K562 (cell line): ENCODE measurements around the gene ENTR1. TPM values are rescaled to one million over a fixed set of nuclear protein-coding genes. Genes with fewer than 3 reads are reported as not detected.

ENCODE experiments used
- ATAC-seq: fragments of 200-7000 bp; cut with Tn5 transposase; 3 replicates; pipeline ENCODE4 v1.9.1; 2020; ENCODE audit warnings: moderate library complexity
- BruUV-seq: library from RNA; stranded (reverse); fragments of 400-500 nt; replicated peaks from 2 replicates; lab custom pipeline; 2021; lab: Mats Ljungman, UMichigan
- CTCF ChIA-PET: fragments of 300-600 bp; formaldehyde crosslinking; extraction: SDS; loops from one replicate; lab custom pipeline; 2021; ENCODE audit warnings: low intra/inter-chr PET ratio; lab: Yijun Ruan, JAX
- POLR2A ChIA-PET: fragments of 300-600, 350-650 bp; sonication (Branson Sonifier 250); formaldehyde crosslinking; extraction: SDS; loops from one replicate; lab custom pipeline; 2021; ENCODE audit warnings: antibody characterized with exemption, inconsistent platforms; lab: Yijun Ruan, JAX
- DNase-seq, 4 experiments: peaks; one replicate each; pipeline versions ENCODE4 v3.0.0 to v3.0.0-alpha.2; 2011 to 2018; ENCODE audit warnings: low spot score in 3 of 4, mixed read lengths in 3 of 4; ENCODE audit errors: extremely low read depth in 1 of 4
- FAIRE-seq: peaks from 2 replicates; lab custom pipeline; 2011; peaks lifted over from hg19 to GRCh38; lab: Jason Lieb, UNC
- H2AFZ ChIP-seq: 2 replicates; pipeline ENCODE4 v1.6.0; 2011; ENCODE audit warnings: low read depth, low read length, control low read depth, inconsistent platforms
- H3K27ac ChIP-seq: fragments of 200-600 bp; 3 replicates; pipeline ENCODE4 v1.8.0; 2011; ENCODE audit warnings: low read depth, mild to moderate bottlenecking, control low read depth, inconsistent platforms, low read length, moderate library complexity, mixed read lengths; ENCODE audit errors: extremely low read depth
- H3K27me3 ChIP-seq, 2 experiments: fragments of 300-600 bp in 1 of 2; 2 replicates in 1 of 2; 3 replicates in 1 of 2; pipeline versions ENCODE4 v1.6.0 to v1.8.0; 2011; ENCODE audit warnings: inconsistent platforms in 2 of 2, low read length in 2 of 2, mild to moderate bottlenecking in 1 of 2, mixed read lengths in 1 of 2, moderate library complexity in 1 of 2; ENCODE audit not compliant: control insufficient read depth in 2 of 2, insufficient read depth in 2 of 2
- H3K36me3 ChIP-seq: fragments of 300-600 bp; 3 replicates; pipeline ENCODE4 v1.8.0; 2011; ENCODE audit warnings: mild to moderate bottlenecking, low read length, inconsistent platforms; ENCODE audit not compliant: control insufficient read depth, insufficient read depth
- H3K4me1 ChIP-seq, 2 experiments: fragments of 200-600 bp in 1 of 2; replicated peaks in 1 of 2; 2 replicates in 1 of 2; 3 replicates in 1 of 2; pipeline versions ENCODE4 v1.5.1 to v1.8.0; 2011; ENCODE audit warnings: inconsistent platforms in 2 of 2, low read length in 2 of 2, mild to moderate bottlenecking in 1 of 2, mixed read lengths in 1 of 2, moderate library complexity in 1 of 2; ENCODE audit not compliant: control insufficient read depth in 2 of 2, insufficient read depth in 2 of 2
- H3K4me2 ChIP-seq: 2 replicates; pipeline ENCODE4 v1.6.1; 2011; ENCODE audit warnings: low read length, control low read depth, inconsistent platforms, mixed read lengths; ENCODE audit not compliant: insufficient read depth
- H3K4me3 ChIP-seq: fragments of 200-600 bp; sonication (generic), shearing (Covaris generic); 2 replicates; pipeline ENCODE4 v1.5.1; 2016; ENCODE audit warnings: control low read depth, inconsistent platforms
- H3K79me2 ChIP-seq: fragments of 200-600 bp; 3 replicates; pipeline ENCODE4 v1.8.0; 2011; ENCODE audit warnings: low read length, inconsistent platforms; ENCODE audit not compliant: control insufficient read depth, insufficient read depth
- H3K9ac ChIP-seq, 2 experiments: 2 replicates each; pipeline versions ENCODE4 v1.6.0 to v1.6.1; 2011; ENCODE audit warnings: low read depth in 2 of 2, low read length in 2 of 2, control low read depth in 1 of 2, inconsistent platforms in 1 of 2, mild to moderate bottlenecking in 1 of 2, mixed read lengths in 1 of 2; ENCODE audit not compliant: insufficient read depth in 1 of 2
- H3K9me1 ChIP-seq: one replicate; pipeline ENCODE4 v1.6.0; 2011; ENCODE audit warnings: inconsistent platforms, mild to moderate bottlenecking, low read length, moderate library complexity; ENCODE audit not compliant: control insufficient read depth, insufficient read depth
- H3K9me3 ChIP-seq: replicated peaks from 2 replicates; pipeline ENCODE4 v1.5.1; 2011; ENCODE audit warnings: low read depth, low read length, inconsistent platforms; ENCODE audit not compliant: control insufficient read depth, insufficient read depth
- H4K20me1 ChIP-seq: replicated peaks from 2 replicates; pipeline ENCODE4 v1.6.1; 2011; ENCODE audit warnings: low read length, inconsistent platforms, mixed read lengths; ENCODE audit not compliant: control insufficient read depth, insufficient read depth
- CREM ChIP-seq: IDR thresholded peaks from 2 replicates; pipeline ENCODE4 v1.6.1; 2014; ENCODE audit warnings: antibody characterized with exemption, low read depth
- ELF4 ChIP-seq: fragments of 450-650 bp; formaldehyde crosslinking; IDR thresholded peaks from 2 replicates; pipeline ENCODE4 v1.4.0; 2022; ENCODE audit warnings: missing genetic modification characterization
- ELK3 ChIP-seq: fragments of 450-650 bp; formaldehyde crosslinking; IDR thresholded peaks from 2 replicates; pipeline ENCODE4 v1.4.0; 2020; ENCODE audit warnings: mild to moderate bottlenecking
- ESRRB ChIP-seq: fragments of 250-450 bp; sonication (Bioruptor Pico); IDR thresholded peaks from 2 replicates; pipeline ENCODE4 v1.5.0; 2020; ENCODE audit warnings: mild to moderate bottlenecking, moderate library complexity, borderline replicate concordance
- JUND ChIP-seq, 2 experiments: IDR thresholded peaks; 2 replicates in 1 of 2; 3 replicates in 1 of 2; pipeline ENCODE4 v1.6.1; 2011; ENCODE audit warnings: borderline replicate concordance in 2 of 2, low read depth in 2 of 2, low read length in 2 of 2, improper control_type of control experiment in 1 of 2, missing biosample characterization in 1 of 2, missing genetic modification characterization in 1 of 2, missing genetic modification reagents in 1 of 2
- NCOA2 ChIP-seq, 2 experiments: fragments of 450-650 bp; IDR thresholded peaks; 2 replicates each; pipeline ENCODE4 v1.6.1; 2018; ENCODE audit warnings: mild to moderate bottlenecking in 2 of 2, moderate library complexity in 1 of 2; ENCODE audit not compliant: partially characterized antibody in 2 of 2
- NR1H2 ChIP-seq: sonication (generic); formaldehyde crosslinking; IDR thresholded peaks from 2 replicates; pipeline ENCODE4 v1.4.0; 2020; ENCODE audit warnings: mild to moderate bottlenecking, missing genetic modification reagents
- POLR2B ChIP-seq: fragments of 450-650 bp; IDR thresholded peaks from 2 replicates; pipeline ENCODE4 v1.6.1; 2018; ENCODE audit warnings: low read depth; ENCODE audit not compliant: partially characterized antibody
- RNF219 ChIP-seq: fragments of 250-450 bp; sonication (Bioruptor Pico); IDR thresholded peaks from 2 replicates; pipeline ENCODE4 v1.5.0; 2022; ENCODE audit warnings: mild to moderate bottlenecking
- SETDB1 ChIP-seq: IDR thresholded peaks from one replicate; pipeline ENCODE4 v1.6.1; 2012; ENCODE audit warnings: low read length, control low read depth, inconsistent platforms
- SP2 ChIP-seq: IDR thresholded peaks from 2 replicates; pipeline ENCODE4 v1.6.1; 2011; ENCODE audit warnings: mild to moderate bottlenecking, low read depth, low read length, moderate library complexity; ENCODE audit not compliant: poor library complexity, severe bottlenecking; ENCODE audit errors: extremely low read depth
- STAG1 ChIP-seq: sonication (generic); formaldehyde crosslinking; IDR thresholded peaks from 2 replicates; pipeline ENCODE4 v1.5.0; 2020; ENCODE audit warnings: missing genetic modification reagents, borderline replicate concordance
- TFAP4 ChIP-seq: sonication (generic); formaldehyde crosslinking; IDR thresholded peaks from 2 replicates; pipeline ENCODE4 v1.8.0; 2022; ENCODE audit warnings: missing genetic modification reagents, mild to moderate bottlenecking, moderate library complexity, borderline replicate concordance
- ZFP1 ChIP-seq: fragments of 450-650 bp; formaldehyde crosslinking; IDR thresholded peaks from 2 replicates; pipeline ENCODE4 v1.4.0; 2020; ENCODE audit warnings: mild to moderate bottlenecking, mixed read lengths
- ZNF3 ChIP-seq: fragments of 250-450 bp; sonication (Bioruptor Pico); IDR thresholded peaks from 2 replicates; pipeline ENCODE4 v1.5.0; 2021; ENCODE audit warnings: mild to moderate bottlenecking, moderate library complexity
- ZNF766 ChIP-seq: fragments of 200-800 bp; sonication (Bioruptor generic); conservative IDR thresholded peaks from 2 replicates; pipeline ENCODE4 v1.6.1; 2016; ENCODE audit warnings: missing genetic modification characterization, missing compliant biosample characterization
- ZNF77 ChIP-seq: fragments of 250-450 bp; sonication (Bioruptor Pico); IDR thresholded peaks from 2 replicates; pipeline ENCODE4 v1.5.0; 2020
- WGBS: fragments of 100-300 bp; shearing (Covaris generic); methylation state at CpG from one replicate; pipeline ENCODE4 v1.1.6; 2016; ENCODE audit warnings: low coverage, mixed read lengths; ENCODE audit not compliant: insufficient coverage; ENCODE audit errors: missing lambda C conversion rate; 5-methylcytosine and 5-hydroxymethylcytosine counted together
- in situ Hi-C: fragments of 300-500 bp; cut with MboI; formaldehyde crosslinking; loops from 4 replicates; pipeline ENCODE4 v1.15.0; 2018; ENCODE audit warnings: inconsistent platforms, mixed read lengths
- intact Hi-C: fragments of 100-400 bp; cut with micrococcal nuclease; formaldehyde crosslinking; loops from 2 replicates; pipeline ENCODE4 v1.14.2; 2022
- polyA plus RNA-seq, 8 experiments: library from polyadenylated mRNA; depleted of rRNA in 4 of 8; stranded (reverse) in 5 of 8; unstranded in 3 of 8; fragments of >200 nt; fragmentation: Nextera tagmentation in 2 of 8; fragmentation: Illumina TruSeq in 1 of 8; extraction: Ambion mirVana in 2 of 8; extraction: Trizol in 1 of 8; gene quantifications; 2 replicates each; pipeline versions ENCODE4 v1.2.1 to v1.2.3, GENCODE V29; 2011 to 2014; ENCODE audit warnings: inconsistent platforms in 1 of 8, missing spikeins in 1 of 8
- total RNA-seq, 7 experiments: library from RNA; depleted of rRNA in 6 of 7; stranded (reverse); fragments of >200 nt in 6 of 7; fragmentation: Illumina TruSeq in 2 of 7; extraction: Trizol in 2 of 7; gene quantifications; 2 replicates each; pipeline versions ENCODE4 v1.2.1 to v1.2.3, GENCODE V29; 2011 to 2021; ENCODE audit warnings: low replicate concordance in 1 of 7
- TF ChIP-seq, protein P1 (sequence below): sonication (generic); formaldehyde crosslinking; IDR thresholded peaks from 2 replicates; pipeline ENCODE4 v1.8.1; 2023; ENCODE audit warnings: mild to moderate bottlenecking, missing genetic modification reagents, moderate library complexity

Gene ENTR1
- total and polyA plus RNA-seq, 9 of the 15 experiments (the other 6 are each of a cell fraction or from before 2014, with no cell fraction given): 6.7 to 106 (median 72.6) TPM

GRCh38 chr9:136398286-136398685, 12.1 kb downstream of the ENTR1 start:
- no peaks in the 10 kb centered on the region for H3K9me1 ChIP-seq
- H3K27ac ChIP-seq: no peak overlapping the region; the same call in 2 of the 3 replicates
- peaks cover 72% of the 10 kb centered on the region for H3K36me3 ChIP-seq
- ChIA-PET CTCF (no interaction called here), POLR2A (interaction anchor here (1.0 kb wide), 1 partner anchor 35 kb away, joined by 4 read pairs; the partner anchor contains the start of gene DNLZ)
- DNase-seq (no peak), ATAC-seq (no peak), FAIRE-seq (no peak)
- intact Hi-C loops: no loop called here
- H3K4me3 ChIP-seq: peak overlapping the region; percentile 98
- H3K79me2 ChIP-seq: peaks cover 28% of the 10 kb centered on the region
- H3K4me2 ChIP-seq: peak overlapping the region; percentile 97; the same call in 1 of the 2 replicates
- H3K27me3 ChIP-seq: no peaks in the 10 kb centered on the region
- 92% methylated on average over 10 of the region's 12 CpGs for WGBS
- peak overlapping the region in 1 of 2 experiments; percentile 98; a peak in 2 of 4 replicates for H3K9ac ChIP-seq
- in situ Hi-C loops: no loop called here
- no peaks in the 10 kb centered on the region for H3K9me3 ChIP-seq
- BruUV-seq: no TSS peak
- H4K20me1 ChIP-seq: no peaks in the 10 kb centered on the region; the same call in 1 of the 2 replicates
- peaks cover 7 to 43% of the 10 kb centered on the region in 2 experiments; a peak in 4 of 5 replicates for H3K4me1 ChIP-seq
- no peak overlapping the region for H2AFZ ChIP-seq
- TF ChIP-seq ZFP1 (CRISPR knock-in tag) (no peak), ZNF766 (CRISPR knock-in tag) (no peak), JUND (IDR thresholded peaks at IDR 0.05; ENCODE audit: borderline replicate concordance, low read depth, low read length) (no peak), JUND (tag; IDR thresholded peaks at IDR 0.05; ENCODE audit: borderline replicate concordance, low read depth, low read length) (no peak), ELF4 (no peak), ESRRB (no peak), ELK3 (no peak), TFAP4 (CRISPR knock-in tag) (no peak), POLR2B (no peak), SETDB1 (no peak), SP2 (no peak), RNF219 (CRISPR knock-in tag) (no peak), CREM (no peak), NR1H2 (no peak), STAG1 (CRISPR knock-in tag) (no peak), ZNF77 (no peak), NCOA2 (IDR thresholded peaks at IDR 0.05; ENCODE audit: partially characterized antibody in 2 of 2) (no peak), ZNF3 (no peak)
- TF ChIP-seq, protein P1, sequence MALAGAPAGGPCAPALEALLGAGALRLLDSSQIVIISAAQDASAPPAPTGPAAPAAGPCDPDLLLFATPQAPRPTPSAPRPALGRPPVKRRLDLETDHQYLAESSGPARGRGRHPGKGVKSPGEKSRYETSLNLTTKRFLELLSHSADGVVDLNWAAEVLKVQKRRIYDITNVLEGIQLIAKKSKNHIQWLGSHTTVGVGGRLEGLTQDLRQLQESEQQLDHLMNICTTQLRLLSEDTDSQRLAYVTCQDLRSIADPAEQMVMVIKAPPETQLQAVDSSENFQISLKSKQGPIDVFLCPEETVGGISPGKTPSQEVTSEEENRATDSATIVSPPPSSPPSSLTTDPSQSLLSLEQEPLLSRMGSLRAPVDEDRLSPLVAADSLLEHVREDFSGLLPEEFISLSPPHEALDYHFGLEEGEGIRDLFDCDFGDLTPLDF: no peak
